HepG2 (cell line): Measurements from ENCODE around the gene MICALL2. TPM values are rescaled to one million over a fixed set of nuclear protein-coding genes. Genes with fewer than 3 reads are reported as not detected.

Source experiments
- FOXO4 ChIP-seq: sonication (generic); formaldehyde crosslinking; conservative IDR thresholded peaks from 2 replicates; pipeline ENCODE4 v1.8.1; 2023; ENCODE audit warnings: missing genetic modification reagents
- FOXP4 ChIP-seq: sonication (generic); formaldehyde crosslinking; IDR thresholded peaks from 2 replicates; pipeline ENCODE4 v1.4.0; 2020; ENCODE audit warnings: missing genetic modification reagents
- HDAC2 ChIP-seq: sonication (generic); formaldehyde crosslinking; IDR thresholded peaks from 2 replicates; pipeline ENCODE4 v1.4.0; 2020; ENCODE audit warnings: missing genetic modification reagents
- IRF9 ChIP-seq: sonication (generic); formaldehyde crosslinking; IDR thresholded peaks from 2 replicates; pipeline ENCODE4 v1.8.0; 2022; ENCODE audit warnings: missing genetic modification reagents, mild to moderate bottlenecking, borderline replicate concordance
- MIXL1 ChIP-seq: IDR thresholded peaks from 2 replicates; pipeline ENCODE4 v1.6.1; 2016
- MNT ChIP-seq: fragments of 450-650 bp; IDR thresholded peaks from 2 replicates; pipeline ENCODE4 v1.6.1; 2016
- REXO4 ChIP-seq: sonication (generic); formaldehyde crosslinking; IDR thresholded peaks from 2 replicates; pipeline ENCODE4 v1.8.0; 2022; ENCODE audit warnings: missing genetic modification reagents, mild to moderate bottlenecking, borderline replicate concordance
- ZBTB42 ChIP-seq: sonication (generic); formaldehyde crosslinking; IDR thresholded peaks from 2 replicates; pipeline ENCODE4 v1.5.0; 2020; ENCODE audit warnings: mild to moderate bottlenecking, missing genetic modification reagents
- ZC3H13 ChIP-seq: sonication (generic); formaldehyde crosslinking; IDR thresholded peaks from 2 replicates; pipeline ENCODE4 v1.8.1; 2023; ENCODE audit warnings: mild to moderate bottlenecking, missing genetic modification reagents, moderate library complexity
- ZFY ChIP-seq: sonication (generic); formaldehyde crosslinking; IDR thresholded peaks from 2 replicates; pipeline ENCODE4 v1.4.0; 2020; ENCODE audit warnings: missing genetic modification reagents
- ZNF235 ChIP-seq: sonication (generic); formaldehyde crosslinking; IDR thresholded peaks from 2 replicates; pipeline ENCODE4 v1.8.1; 2023; ENCODE audit warnings: mild to moderate bottlenecking, missing genetic modification reagents, borderline replicate concordance
- ZNF3 ChIP-seq: IDR thresholded peaks from 2 replicates; pipeline ENCODE4 v1.7.0; 2017; ENCODE audit warnings: inconsistent platforms
- ZNF451 ChIP-seq: sonication (generic); formaldehyde crosslinking; IDR thresholded peaks from 2 replicates; pipeline ENCODE4 v1.5.0; 2020; ENCODE audit warnings: mild to moderate bottlenecking, missing genetic modification reagents
- ZNF605 ChIP-seq: sonication (generic); formaldehyde crosslinking; IDR thresholded peaks from 2 replicates; pipeline ENCODE4 v1.8.0; 2022; ENCODE audit warnings: mild to moderate bottlenecking, missing genetic modification reagents
- ZNF768 ChIP-seq: sonication (generic); formaldehyde crosslinking; IDR thresholded peaks from 2 replicates; pipeline ENCODE4 v1.4.0; 2020; ENCODE audit warnings: missing genetic modification reagents
- ZNF776 ChIP-seq: sonication (generic); formaldehyde crosslinking; IDR thresholded peaks from 2 replicates; pipeline ENCODE4 v1.4.0; 2020; ENCODE audit warnings: mild to moderate bottlenecking, missing genetic modification reagents
- ZNF816 ChIP-seq: sonication (generic); formaldehyde crosslinking; IDR thresholded peaks from 2 replicates; pipeline ENCODE4 v1.8.0; 2022; ENCODE audit warnings: missing genetic modification reagents, mild to moderate bottlenecking, borderline replicate concordance
- polyA plus RNA-seq, 8 experiments: library from polyadenylated mRNA; depleted of rRNA in 3 of 8; stranded (reverse) in 7 of 8; unstranded in 1 of 8; fragments of >200 nt; fragmentation: Illumina TruSeq in 4 of 8; extraction: Trizol in 4 of 8; gene quantifications; 2 replicates each; pipeline versions ENCODE4 v1.2.1 to v1.2.3, GENCODE V29; 2011 to 2016; ENCODE audit warnings: low read depth in 4 of 8, missing spikeins in 1 of 8, mixed read lengths in 1 of 8; ENCODE audit not compliant: insufficient read depth in 1 of 8
- total RNA-seq, 5 experiments: library from RNA; depleted of rRNA; stranded (reverse); fragments of >200 nt; fragmentation: Illumina TruSeq; extraction: Trizol; gene quantifications; 2 replicates each; pipeline ENCODE4 v1.2.3, GENCODE V29; 2016; ENCODE audit warnings: low read depth in 1 of 5
- TF ChIP-seq, protein P1 (sequence below): sonication (generic); formaldehyde crosslinking; IDR thresholded peaks from 2 replicates; pipeline ENCODE4 v1.5.1; 2020; ENCODE audit warnings: mild to moderate bottlenecking, missing genetic modification reagents, borderline replicate concordance

MICALL2 gene
- total and polyA plus RNA-seq, 2 of the 13 experiments (the other 11 are each of a cell fraction or from before 2014, with no cell fraction given): 5.8 to 12.4 TPM

DNA sequence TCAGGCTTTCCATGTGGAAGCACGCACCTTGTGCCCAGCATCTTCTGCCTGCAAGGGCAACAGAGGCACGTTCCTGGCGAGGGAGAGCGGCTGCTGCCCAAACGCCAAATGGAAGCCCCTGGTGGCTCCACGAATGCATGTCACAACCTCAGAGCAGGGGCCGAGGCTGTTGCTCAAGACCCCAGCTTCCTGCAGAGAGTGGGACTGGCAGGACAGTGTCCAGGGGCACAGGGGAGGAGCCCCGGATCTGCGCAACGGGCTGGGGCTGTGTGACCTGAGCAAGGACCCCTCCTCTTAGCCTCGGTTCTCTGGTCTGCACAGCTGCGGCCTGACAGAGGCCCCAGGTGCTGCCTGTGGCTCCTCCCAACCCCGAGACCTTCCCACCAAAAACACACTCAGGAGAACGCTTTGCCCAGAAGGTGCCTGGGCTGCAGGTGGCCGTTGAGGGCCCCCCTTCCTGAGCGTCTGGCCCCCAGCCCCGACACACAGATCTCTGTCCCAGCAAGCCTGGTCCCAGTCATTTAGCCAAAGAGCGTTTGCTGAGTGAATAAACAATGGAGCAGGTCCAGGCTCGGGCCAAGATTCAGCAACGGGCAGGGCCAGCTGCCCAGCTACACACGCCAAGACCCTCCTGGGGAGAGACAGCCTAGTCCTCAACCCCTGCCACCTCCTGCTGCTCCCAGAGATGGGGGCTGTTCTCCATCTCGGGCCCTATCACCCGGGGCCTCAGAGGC is 1.2 kb downstream of the MICALL2 start (continued):
- TF ChIP-seq MNT (no peak), ZNF776 (CRISPR knock-in tag) (no peak; the same call in 1 of the 2 replicates), MIXL1 (no peak), FOXO4 (CRISPR knock-in tag) (no peak), ZFY (CRISPR knock-in tag) (no peak), ZNF816 (CRISPR knock-in tag) (no peak), ZNF451 (no peak), IRF9 (CRISPR knock-in tag) (0 out of 2 replicates have a peak, but pooled peaks have one; percentile 26), REXO4 (CRISPR knock-in tag) (no peak), ZC3H13 (CRISPR knock-in tag) (peak; percentile 49; the same call in 1 of the 2 replicates), ZNF605 (CRISPR knock-in tag) (no peak), FOXP4 (CRISPR knock-in tag) (no peak), HDAC2 (CRISPR knock-in tag) (peak; percentile 30; the same call in 1 of the 2 replicates), ZBTB42 (CRISPR knock-in tag) (no peak), ZNF235 (CRISPR knock-in tag) (peak; percentile 66; the same call in 1 of the 2 replicates), ZNF3 (CRISPR knock-in tag) (peak; percentile 94), ZNF768 (CRISPR knock-in tag) (peak; percentile 32; the same call in 1 of the 2 replicates)
- TF ChIP-seq, protein P1, sequence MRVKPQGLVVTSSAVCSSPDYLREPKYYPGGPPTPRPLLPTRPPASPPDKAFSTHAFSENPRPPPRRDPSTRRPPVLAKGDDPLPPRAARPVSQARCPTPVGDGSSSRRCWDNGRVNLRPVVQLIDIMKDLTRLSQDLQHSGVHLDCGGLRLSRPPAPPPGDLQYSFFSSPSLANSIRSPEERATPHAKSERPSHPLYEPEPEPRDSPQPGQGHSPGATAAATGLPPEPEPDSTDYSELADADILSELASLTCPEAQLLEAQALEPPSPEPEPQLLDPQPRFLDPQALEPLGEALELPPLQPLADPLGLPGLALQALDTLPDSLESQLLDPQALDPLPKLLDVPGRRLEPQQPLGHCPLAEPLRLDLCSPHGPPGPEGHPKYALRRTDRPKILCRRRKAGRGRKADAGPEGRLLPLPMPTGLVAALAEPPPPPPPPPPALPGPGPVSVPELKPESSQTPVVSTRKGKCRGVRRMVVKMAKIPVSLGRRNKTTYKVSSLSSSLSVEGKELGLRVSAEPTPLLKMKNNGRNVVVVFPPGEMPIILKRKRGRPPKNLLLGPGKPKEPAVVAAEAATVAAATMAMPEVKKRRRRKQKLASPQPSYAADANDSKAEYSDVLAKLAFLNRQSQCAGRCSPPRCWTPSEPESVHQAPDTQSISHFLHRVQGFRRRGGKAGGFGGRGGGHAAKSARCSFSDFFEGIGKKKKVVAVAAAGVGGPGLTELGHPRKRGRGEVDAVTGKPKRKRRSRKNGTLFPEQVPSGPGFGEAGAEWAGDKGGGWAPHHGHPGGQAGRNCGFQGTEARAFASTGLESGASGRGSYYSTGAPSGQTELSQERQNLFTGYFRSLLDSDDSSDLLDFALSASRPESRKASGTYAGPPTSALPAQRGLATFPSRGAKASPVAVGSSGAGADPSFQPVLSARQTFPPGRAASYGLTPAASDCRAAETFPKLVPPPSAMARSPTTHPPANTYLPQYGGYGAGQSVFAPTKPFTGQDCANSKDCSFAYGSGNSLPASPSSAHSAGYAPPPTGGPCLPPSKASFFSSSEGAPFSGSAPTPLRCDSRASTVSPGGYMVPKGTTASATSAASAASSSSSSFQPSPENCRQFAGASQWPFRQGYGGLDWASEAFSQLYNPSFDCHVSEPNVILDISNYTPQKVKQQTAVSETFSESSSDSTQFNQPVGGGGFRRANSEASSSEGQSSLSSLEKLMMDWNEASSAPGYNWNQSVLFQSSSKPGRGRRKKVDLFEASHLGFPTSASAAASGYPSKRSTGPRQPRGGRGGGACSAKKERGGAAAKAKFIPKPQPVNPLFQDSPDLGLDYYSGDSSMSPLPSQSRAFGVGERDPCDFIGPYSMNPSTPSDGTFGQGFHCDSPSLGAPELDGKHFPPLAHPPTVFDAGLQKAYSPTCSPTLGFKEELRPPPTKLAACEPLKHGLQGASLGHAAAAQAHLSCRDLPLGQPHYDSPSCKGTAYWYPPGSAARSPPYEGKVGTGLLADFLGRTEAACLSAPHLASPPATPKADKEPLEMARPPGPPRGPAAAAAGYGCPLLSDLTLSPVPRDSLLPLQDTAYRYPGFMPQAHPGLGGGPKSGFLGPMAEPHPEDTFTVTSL (CRISPR knock-in tag): no peak
